ENCODE data around the gene SFRP5.

SFRP5 gene

DNA sequence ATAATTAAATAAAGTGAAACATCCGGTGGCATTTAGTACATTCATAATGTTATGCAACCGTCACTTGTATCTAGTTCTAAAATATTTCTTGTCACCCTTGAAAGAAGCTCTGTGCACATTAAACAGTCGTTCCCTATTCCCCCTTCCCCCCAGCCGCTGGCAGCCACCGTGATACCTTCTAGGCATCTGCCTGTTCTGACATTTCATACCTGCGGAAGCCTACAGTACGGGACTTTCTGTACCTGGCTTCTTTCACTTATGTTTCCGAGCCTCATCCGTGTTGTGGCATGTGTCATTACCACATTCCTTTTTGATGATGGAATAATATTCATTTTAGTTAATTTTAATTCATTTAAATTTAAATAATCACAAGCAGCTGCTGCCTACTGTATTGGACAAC is 13.9 kb upstream of the SFRP5 start:
- DNase-seq (ENCODE audit: low read depth) = no peak

DNA sequence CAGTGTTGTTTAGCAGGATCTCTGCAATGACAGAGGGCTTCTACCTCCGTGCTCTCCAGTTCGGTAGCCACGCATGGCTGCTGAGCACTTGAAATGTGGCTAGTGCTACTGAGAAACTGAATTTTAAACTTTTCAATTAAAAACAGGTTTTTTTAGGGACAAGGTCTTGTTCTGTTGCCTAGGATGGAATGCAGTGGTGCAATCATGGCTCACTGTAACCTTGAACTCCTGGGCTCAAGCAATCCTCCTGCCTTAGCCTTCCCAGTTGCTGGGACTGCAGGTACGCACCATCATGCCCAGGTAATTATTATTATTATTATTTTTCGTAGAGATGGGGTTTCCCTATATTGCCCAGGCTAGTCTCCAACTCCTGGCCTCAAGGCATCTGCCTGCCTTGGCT is 13.4 kb upstream of the SFRP5 start:
- DNase-seq (ENCODE audit: low read depth) = no peak

DNA sequence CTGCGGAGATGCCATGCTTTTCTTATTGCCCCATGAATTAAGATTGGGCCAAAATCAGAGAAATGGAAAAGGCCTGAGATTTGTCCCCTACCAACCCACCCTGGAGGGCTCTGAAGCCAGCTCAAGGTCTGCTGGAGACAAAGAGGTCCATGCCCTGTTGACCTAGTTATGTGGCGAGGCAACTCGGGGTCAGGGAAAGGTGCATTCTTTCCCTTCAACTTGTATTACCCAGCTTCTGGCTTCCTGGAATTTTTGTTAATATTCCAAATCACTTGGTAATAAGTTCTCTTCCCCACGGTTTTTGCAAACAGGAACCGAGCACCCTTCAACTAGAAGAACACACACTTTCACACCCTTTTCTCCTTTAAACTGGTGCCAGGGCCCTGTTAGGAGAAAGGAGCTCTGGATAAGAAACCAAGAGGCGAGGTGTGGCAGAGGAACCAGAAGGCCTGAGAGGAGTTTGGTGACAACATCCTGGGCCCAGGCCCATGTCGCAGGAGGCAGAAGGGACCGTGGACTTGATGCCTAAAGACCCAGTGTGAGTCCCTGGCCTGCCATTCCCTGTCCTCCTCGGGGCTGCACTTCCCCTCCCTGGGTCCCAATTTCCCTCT is 12.5 kb upstream of the SFRP5 start:
- DNase-seq (ENCODE audit: low read depth) = no peak

DNA sequence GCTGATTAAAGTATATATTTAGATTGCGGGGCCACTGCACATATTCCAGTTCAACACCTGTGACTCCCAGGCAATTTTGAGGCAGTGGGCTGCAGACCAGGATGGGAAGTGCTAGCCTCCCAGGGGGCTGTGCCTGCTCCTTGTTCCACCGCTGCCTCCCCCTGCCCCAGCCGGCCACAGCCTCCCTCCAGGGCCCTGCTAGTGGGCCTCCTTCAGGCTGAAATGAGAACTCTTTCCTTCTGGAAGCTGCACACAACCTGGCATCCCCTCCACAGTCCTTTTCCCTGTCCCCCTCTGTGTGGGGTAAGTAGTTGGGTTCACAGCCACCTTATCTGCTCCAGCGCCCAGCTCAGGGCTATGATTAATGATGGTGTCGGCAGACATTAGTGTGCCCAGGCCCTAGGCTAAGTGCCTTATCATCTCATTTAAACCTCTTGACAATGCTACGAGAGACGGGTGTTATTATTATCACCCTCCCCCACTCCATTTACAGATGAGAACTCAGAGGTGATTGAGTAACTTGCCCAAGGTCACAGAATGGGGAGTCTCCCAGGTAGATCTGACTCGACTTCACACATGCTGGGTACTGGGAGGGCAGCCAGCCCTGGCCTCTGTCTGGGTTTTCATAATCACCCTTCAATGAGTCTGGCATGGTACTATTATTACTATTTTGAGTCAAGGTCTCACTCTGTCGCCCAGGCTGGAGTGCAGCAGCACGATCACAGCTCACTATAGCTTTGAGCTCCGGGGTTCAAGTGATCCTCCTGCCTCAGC is 10.8 kb upstream of the SFRP5 start:
- no peak for DNase-seq (ENCODE audit: low read depth)

GRCh38 chr10:97781618-97782331 is 10.0 kb upstream of the SFRP5 start:
- no peak for DNase-seq (ENCODE audit: low read depth)

GRCh38 chr10:97780841-97781617 is 9.2 kb upstream of the SFRP5 start:
- no peak for DNase-seq (ENCODE audit: low read depth)

DNA sequence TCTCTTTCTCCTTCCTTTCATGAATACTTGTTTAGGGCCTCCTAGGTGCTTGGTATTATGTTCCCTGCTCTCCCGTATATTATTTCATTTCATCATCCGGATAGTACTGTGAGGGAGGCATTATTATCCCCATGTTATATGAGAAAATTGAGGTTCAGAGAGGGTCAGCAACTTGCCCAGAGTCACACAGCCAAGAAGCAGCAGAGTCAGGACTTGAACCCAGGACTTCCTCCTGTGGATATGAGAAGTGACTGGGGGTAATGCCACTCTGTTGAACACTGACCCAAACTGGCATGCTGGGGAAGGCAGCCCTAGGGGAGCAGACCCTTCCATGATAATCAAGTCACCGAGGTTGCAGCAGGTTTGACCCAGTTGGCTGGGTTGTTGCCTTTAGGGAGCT is 8.2 kb upstream of the SFRP5 start:
- DNase-seq (ENCODE audit: low read depth) = no peak

DNA sequence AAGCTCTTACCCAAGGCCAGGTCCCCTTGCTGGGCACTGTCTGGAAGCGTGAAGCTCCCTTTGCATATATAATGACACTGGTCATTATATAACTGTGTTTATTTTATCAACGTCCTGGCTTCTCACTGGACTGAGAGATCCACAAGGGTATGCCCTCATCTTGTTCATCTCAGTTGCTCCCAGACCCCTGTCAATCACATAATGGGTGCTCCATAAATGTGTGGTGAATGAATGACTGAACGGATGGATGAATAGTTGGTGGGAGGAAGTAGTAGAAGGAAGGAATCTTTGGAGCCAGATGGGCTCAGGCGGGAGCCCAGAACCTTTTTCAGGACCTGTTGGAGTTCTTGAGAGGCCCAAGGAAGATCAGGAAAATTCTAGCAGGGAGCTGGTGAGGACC is 7.7 kb upstream of the SFRP5 start:
- no peak for DNase-seq (ENCODE audit: low read depth)

GRCh38 chr10:97778452-97779302 is 6.9 kb upstream of the SFRP5 start:
- no peak for DNase-seq (ENCODE audit: low read depth)

GRCh38 chr10:97777143-97777542 is 5.3 kb upstream of the SFRP5 start:
- no peak for DNase-seq (ENCODE audit: low read depth)

- DNase-seq (ENCODE audit: low read depth) = no peak
Measured at GRCh38 chr10:97774811-97775294, 3.1 kb upstream of the SFRP5 start.

- DNase-seq (ENCODE audit: low read depth) = no peak
Measured at GRCh38 chr10:97773096-97773495, 1.3 kb upstream of the SFRP5 start.

GRCh38 chr10:97771055-97771891 is 526 bp downstream of the SFRP5 start:
- DNase-seq (ENCODE audit: low read depth) = no peak

GRCh38 chr10:97770255-97770654 is 1.5 kb downstream of the SFRP5 start:
- DNase-seq (ENCODE audit: low read depth) = no peak

GRCh38 chr10:97768322-97769315 is 3.2 kb downstream of the SFRP5 start:
- DNase-seq (ENCODE audit: low read depth) = no peak

DNA sequence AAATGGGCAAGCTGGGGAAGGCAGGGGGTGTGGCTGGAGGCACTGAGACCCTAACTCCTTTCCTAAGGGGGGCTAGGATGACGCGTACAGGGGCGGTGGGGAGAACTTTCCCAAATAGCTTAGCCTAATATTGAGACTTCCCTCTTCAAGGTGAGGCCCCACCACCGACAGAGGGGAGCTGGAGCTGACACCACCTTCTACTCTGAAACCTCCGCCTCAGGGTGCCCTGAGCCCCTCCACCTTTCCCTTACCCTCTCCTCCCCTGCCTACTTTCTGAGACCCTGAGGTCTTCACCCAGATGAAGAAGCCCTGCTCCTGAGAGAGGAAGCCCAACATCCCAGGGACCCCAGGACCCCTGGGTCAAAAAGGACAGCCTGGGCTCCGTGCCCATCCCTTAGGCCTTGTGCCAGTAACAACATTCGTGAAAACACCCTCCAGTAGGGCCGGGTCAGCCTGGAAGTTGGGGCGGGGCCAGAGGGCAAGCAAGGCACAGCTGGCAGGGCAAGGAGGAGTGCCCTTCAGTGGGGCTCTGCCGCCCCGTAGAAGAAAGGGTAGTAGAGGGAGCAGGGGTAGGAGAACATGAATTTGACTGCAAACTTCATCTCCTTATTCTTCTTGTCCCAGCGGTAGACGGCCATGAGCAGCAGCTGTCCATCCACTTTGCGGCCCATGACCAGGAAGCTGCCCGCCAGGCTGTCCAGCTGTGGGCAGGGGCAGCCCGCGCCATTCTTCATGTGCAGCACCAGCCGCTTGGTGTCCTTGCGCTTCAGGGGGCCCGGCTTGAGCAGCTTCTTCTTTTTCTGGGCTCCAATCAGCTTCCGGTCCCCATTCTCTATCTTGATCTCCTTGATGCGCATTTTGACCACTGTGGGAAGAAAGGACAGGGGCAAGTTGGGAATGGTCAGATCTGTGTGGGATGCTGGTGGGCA is 4.5 kb downstream of the SFRP5 start:
- DNase-seq (ENCODE audit: low read depth) = no peak

- DNase-seq (ENCODE audit: low read depth) = no peak
Measured at GRCh38 chr10:97766106-97766810, 5.5 kb downstream of the SFRP5 start.
